GM21360 (cell line): ENCODE results near the gene GDF10.

Source experiments
- ATAC-seq: cut with Tn5 transposase; IDR thresholded peaks from one replicate; pipeline ENCODE4 v1.9.1; 2021; ENCODE audit warnings: mild to moderate bottlenecking, moderate library complexity; ENCODE audit not compliant: unreplicated experiment

Gene GDF10

DNA sequence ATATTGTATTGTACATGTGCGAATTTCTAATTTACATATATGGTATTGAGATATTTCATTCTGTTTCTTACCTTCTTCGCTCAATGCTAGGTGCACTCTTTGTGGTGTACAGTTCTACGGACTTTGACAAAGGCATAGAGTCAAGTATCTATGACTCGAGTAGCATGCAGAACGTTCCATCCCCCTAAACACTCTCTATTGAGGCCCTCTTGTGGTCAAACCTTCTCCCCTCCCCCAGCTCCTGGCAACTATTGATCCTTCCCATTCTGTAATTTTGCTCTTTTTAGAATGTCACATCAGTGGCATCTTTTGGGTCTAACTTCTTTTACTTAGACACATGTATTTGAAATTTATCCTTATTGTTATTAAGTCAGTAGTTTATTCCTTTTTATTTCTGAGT, 30.7 kb upstream of the GDF10 start:
- ATAC-seq, result no peak

- ATAC-seq, result no peak
These were observed 23.9 kb upstream of the GDF10 start for GRCh38 chr10:47276071-47276470.

GRCh38 chr10:47276576-47277351, 23.2 kb upstream of the GDF10 start:
- no peak for ATAC-seq

DNA sequence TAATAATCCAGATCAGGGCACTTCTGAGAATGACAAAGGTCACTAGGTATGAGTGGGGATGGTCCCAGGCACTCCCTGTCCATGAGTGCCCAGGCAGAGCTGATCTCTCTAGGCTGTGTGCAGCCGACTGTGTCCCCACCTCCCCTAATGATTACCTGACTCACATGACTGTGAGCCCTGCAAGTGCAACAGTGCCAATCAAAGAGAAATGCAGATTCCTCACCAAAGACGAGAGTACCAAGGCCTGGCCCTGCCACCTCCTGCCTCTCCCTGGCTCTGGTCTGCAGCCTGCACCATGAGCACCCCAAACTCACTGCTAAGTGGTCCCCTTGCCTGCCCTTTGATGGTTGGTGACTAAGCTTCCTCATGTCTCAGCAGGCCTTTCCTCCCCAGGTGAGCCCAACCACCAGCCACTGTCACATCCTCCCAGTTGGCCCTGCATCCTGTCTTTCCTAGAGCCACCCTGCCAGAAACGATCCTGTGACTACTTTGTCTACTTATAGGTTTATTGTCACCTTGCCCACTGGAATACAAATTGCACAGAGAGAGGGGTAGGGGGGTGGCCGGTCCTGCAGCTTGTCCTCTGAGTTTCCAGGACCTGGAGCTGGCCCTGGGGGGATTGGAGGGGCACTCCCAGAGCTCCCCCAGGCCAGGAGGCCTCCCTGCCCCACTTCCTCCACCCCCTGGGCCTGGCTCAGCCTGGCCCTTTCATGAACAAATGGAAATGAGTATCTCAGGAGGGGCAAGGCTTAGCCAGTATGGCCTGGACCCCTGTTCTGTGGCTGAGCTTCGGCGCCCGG, 22.4 kb upstream of the GDF10 start:
- ATAC-seq, result no peak

GRCh38 chr10:47278152-47278473, 21.9 kb upstream of the GDF10 start:
- ATAC-seq, result no peak

DNA sequence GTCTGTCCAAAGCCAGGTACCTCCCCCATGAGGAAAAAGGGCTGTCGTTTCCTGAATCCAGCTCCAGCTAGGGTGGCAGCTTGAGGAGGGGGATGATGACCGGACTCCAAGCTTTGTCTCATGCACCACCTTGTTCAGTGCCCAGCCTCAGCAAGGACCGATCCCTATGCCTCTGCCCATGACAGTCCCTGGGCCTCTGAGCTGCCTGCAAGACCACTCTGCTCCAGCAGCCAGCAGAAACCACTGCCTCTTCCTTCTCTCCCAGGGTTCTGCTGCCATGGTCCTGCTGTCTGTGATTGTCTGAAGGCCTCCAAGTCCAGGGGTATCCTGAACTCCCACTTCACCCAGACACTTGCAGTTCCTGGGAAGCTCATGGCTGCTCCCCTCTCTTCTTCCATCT, 21.3 kb upstream of the GDF10 start:
- no peak for ATAC-seq

DNA sequence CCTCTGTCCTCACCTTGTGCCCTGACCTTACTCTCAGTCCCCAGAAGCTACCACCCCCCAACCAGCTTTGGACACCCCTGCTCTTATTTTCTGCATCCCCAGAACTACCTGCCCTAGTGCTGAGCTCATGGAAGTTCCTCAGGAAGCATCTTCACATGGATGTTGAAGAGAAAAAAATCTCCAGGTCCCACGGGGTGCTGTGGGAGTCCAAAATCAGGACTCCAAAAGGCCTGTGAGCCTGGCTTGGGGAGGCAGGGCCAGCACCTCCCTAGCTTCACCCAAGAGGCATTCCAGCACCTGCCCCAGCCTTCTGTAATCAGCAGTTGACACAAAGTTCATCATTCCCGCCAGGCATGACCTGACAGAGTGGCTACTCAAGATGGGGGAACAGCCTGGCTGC, 20.7 kb upstream of the GDF10 start:
- no peak for ATAC-seq

DNA sequence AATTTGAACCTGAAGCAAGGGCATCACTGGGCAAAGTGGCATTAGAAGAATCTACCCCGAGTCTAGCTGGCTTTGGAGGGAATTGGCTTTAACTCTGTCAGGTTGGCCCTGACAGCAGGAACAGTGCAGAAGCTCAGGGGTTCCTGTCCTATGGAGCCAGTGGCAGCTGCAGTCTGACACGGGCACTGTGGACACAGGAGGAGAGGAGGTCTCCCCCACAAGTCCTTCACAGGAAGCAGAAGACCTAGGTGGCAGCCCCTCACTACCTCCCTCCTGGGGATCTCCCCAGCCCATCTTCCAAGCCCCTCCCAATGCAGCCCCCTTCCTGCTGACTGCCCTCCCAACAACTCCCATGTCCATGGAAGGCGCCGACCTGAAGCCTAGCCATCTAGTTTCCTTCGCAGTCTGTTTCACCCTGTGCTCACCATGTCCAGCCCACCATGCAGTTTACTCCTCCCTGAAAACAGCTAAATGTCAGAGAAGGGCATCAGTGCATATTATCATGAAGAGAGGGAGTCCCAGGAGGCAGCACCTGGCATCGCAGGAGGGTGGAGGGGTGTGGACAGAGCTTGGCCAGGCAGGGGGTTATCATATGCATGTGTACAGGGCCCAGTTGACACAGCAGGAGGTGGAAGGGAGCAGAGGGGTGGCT, 17.9 kb upstream of the GDF10 start:
- no peak for ATAC-seq

GRCh38 chr10:47282657-47283018, 17.4 kb upstream of the GDF10 start:
- no peak for ATAC-seq

- ATAC-seq, result no peak
These were observed 16.8 kb upstream of the GDF10 start for GRCh38 chr10:47283101-47283630.

DNA sequence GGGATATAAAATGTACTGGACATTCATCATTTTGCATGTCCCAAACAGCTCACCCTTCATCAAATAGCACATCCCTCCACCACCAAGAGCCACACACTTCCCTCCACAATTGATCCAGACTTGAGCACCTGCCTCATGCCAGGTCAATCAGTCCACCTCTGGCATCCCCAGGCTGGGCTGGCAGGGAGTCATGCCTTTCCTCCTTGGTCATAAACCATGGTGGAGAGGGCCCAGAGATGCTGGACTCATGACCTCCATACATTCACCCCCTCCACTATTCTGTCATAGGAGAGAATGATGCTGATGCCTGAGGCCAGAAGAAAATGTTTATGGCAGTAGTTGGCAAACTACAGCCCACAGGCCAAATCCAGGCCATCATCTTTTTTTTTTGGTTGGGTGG, 16.1 kb upstream of the GDF10 start:
- no peak for ATAC-seq

DNA sequence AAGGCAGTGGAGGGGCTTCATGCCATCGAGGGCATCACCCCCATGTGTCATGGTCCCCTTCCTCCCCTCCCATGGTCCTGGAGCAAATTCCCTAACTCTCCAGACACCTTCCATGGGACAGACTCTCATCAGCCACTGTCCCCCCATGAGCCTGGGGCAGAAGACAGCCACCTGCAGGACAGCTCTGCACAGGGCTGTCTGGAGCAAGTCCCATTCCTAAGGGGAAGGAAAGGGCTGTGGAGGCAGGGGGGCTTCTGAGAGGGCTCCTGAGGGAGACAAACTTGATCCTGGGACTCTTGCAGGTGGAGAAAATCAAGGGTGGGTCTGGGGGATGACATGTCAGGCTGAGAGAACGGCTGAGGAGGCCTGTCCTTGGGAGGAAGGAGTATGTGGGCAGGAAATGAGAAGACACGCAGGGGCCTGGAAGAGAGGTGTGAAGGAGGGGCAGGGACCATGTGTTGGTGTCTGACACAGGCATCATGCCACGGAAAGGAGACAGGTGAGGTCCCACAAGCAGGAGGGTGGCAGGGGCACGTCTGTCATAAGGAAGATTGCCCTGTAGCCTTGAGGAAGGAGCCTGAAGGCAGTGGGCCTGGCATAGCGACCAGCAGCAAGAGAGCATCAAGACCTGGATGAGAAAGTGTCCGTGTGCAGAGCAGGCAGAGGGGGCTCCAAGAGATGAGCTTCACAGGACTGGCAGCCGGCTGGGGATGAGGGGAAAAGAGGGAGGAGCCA, 14.4 kb upstream of the GDF10 start:
- no peak for ATAC-seq

- no peak for ATAC-seq
These were observed 13.9 kb upstream of the GDF10 start for GRCh38 chr10:47286116-47286505.

DNA sequence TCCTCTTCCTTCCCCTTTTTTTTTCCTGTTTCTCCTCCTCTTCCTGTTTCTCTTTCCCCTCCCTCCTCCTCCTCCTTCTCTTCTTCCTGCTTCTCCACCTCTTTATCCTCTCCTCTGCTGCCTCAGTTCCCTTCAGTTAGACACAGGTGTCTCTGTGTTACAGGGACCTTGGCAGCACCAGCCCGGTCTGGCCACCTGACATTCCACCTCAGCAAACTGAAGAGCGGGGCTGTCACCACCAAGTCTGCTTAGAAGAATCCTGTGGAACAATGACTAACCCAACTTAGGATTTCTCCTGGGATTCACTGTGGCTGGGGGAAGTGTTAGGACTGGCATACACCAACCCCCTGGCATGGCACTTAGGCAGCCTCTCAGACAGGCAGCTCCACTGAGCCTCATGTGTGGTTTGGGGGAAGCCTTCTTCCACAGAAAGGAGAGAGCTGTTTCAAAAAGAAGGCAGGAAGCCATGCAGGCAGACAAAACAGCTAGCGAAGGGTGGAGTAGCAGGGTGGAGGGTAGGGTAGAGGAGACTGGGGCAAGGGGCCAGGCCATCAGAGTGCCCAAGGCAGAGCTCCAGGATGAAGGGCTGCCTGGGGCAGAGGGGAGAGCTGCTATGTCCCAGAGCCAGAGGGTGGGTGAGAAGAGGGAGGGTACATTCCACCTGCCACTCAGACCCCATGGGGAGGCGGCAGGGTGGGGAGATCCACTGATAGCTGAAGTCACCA, 13.2 kb upstream of the GDF10 start:
- ATAC-seq, result no peak

GRCh38 chr10:47287365-47287802, 12.6 kb upstream of the GDF10 start:
- ATAC-seq, result no peak

GRCh38 chr10:47287805-47288204, 12.2 kb upstream of the GDF10 start:
- ATAC-seq, result no peak

- ATAC-seq, result no peak
These were observed 11.8 kb upstream of the GDF10 start for GRCh38 chr10:47288236-47288635.

DNA sequence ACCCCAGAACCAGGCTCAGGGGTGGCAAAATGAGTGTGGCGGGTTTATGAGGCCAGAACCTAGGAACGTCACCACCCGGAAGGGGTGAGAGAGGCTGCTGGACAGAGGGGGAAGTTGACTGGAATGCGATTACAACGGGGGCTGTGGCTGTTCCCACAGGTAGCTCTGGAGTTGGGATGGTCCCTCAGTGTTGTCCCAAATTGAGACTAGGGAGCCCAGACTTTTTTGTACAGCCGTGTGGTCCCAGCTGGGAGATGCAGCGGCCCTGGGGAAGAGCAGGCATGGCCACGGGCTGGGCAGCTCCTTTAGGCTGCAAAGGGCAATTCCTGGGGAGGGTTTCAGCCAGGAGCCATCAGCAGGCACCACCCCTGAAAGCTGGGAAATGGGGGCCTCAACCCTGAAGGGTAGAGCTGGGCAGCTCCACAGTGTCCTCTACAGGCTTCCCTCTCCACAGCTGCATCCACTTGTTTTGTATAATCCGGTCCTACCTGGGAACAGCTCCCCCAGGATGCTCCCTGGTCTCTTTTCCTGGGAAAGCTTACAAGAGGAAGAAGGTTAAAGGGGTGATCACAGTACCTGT, 11.0 kb upstream of the GDF10 start:
- no peak for ATAC-seq

GRCh38 chr10:47289921-47290320, 10.1 kb upstream of the GDF10 start:
- ATAC-seq, result no peak

GRCh38 chr10:47290338-47290737, 9.7 kb upstream of the GDF10 start:
- ATAC-seq, result no peak
